Measurements from ENCODE around the gene XIRP2. TPM values are rescaled to one million over a fixed set of nuclear protein-coding genes. Genes with fewer than 3 reads are reported as not detected.

The XIRP2 gene
- total and polyA plus RNA-seq, 2 of the 13 experiments (the other 11 are each of a cell fraction or from before 2014, with no cell fraction given), result 0.04 to 0.05 TPM

- TF ChIP-seq, protein P1, sequence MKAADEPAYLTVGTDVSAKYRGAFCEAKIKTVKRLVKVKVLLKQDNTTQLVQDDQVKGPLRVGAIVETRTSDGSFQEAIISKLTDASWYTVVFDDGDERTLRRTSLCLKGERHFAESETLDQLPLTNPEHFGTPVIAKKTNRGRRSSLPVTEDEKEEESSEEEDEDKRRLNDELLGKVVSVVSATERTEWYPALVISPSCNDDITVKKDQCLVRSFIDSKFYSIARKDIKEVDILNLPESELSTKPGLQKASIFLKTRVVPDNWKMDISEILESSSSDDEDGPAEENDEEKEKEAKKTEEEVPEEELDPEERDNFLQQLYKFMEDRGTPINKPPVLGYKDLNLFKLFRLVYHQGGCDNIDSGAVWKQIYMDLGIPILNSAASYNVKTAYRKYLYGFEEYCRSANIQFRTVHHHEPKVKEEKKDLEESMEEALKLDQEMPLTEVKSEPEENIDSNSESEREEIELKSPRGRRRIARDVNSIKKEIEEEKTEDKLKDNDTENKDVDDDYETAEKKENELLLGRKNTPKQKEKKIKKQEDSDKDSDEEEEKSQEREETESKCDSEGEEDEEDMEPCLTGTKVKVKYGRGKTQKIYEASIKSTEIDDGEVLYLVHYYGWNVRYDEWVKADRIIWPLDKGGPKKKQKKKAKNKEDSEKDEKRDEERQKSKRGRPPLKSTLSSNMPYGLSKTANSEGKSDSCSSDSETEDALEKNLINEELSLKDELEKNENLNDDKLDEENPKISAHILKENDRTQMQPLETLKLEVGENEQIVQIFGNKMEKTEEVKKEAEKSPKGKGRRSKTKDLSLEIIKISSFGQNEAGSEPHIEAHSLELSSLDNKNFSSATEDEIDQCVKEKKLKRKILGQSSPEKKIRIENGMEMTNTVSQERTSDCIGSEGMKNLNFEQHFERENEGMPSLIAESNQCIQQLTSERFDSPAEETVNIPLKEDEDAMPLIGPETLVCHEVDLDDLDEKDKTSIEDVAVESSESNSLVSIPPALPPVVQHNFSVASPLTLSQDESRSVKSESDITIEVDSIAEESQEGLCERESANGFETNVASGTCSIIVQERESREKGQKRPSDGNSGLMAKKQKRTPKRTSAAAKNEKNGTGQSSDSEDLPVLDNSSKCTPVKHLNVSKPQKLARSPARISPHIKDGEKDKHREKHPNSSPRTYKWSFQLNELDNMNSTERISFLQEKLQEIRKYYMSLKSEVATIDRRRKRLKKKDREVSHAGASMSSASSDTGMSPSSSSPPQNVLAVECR (CRISPR knock-in tag; IDR thresholded peaks at IDR 0.05; ENCODE audit: borderline replicate concordance), result 0 out of 2 replicates have a peak, but pooled peaks have one; percentile 5
- 0 out of 2 replicates have a peak, but pooled peaks have one; percentile 2 for TF ChIP-seq ARHGAP35 (CRISPR knock-in tag; IDR thresholded peaks at IDR 0.05; ENCODE audit: borderline replicate concordance)
- TF ChIP-seq ZBTB38 (CRISPR knock-in tag; IDR thresholded peaks at IDR 0.05), result peak; percentile 56; the same call in 1 of the 2 replicates
- TF ChIP-seq PLRG1 (conservative IDR thresholded peaks at IDR 0.05), result no peak
- no peak for TF ChIP-seq JUNB (CRISPR knock-in tag; IDR thresholded peaks at IDR 0.05; ENCODE audit: borderline replicate concordance)
- no peak for TF ChIP-seq ZIK1 (CRISPR knock-in tag; IDR thresholded peaks at IDR 0.05; ENCODE audit: borderline replicate concordance, low read depth)
- 0 out of 2 replicates have a peak, but pooled peaks have one; percentile 14 for TF ChIP-seq KDM5B (CRISPR knock-in tag; IDR thresholded peaks at IDR 0.05; ENCODE audit: borderline replicate concordance)
- TF ChIP-seq NFKBIZ (CRISPR knock-in tag; IDR thresholded peaks at IDR 0.05), result no peak
- 0 out of 2 replicates have a peak, but pooled peaks have one; percentile 37 for TF ChIP-seq ZNF451 (CRISPR knock-in tag; IDR thresholded peaks at IDR 0.05)
- no peak for TF ChIP-seq ZNF329 (CRISPR knock-in tag; IDR thresholded peaks at IDR 0.05; ENCODE audit: low read depth)
- no peak; the same call in 1 of the 2 replicates for TF ChIP-seq SALL1 (CRISPR knock-in tag; IDR thresholded peaks at IDR 0.05)
- TF ChIP-seq, protein P2, sequence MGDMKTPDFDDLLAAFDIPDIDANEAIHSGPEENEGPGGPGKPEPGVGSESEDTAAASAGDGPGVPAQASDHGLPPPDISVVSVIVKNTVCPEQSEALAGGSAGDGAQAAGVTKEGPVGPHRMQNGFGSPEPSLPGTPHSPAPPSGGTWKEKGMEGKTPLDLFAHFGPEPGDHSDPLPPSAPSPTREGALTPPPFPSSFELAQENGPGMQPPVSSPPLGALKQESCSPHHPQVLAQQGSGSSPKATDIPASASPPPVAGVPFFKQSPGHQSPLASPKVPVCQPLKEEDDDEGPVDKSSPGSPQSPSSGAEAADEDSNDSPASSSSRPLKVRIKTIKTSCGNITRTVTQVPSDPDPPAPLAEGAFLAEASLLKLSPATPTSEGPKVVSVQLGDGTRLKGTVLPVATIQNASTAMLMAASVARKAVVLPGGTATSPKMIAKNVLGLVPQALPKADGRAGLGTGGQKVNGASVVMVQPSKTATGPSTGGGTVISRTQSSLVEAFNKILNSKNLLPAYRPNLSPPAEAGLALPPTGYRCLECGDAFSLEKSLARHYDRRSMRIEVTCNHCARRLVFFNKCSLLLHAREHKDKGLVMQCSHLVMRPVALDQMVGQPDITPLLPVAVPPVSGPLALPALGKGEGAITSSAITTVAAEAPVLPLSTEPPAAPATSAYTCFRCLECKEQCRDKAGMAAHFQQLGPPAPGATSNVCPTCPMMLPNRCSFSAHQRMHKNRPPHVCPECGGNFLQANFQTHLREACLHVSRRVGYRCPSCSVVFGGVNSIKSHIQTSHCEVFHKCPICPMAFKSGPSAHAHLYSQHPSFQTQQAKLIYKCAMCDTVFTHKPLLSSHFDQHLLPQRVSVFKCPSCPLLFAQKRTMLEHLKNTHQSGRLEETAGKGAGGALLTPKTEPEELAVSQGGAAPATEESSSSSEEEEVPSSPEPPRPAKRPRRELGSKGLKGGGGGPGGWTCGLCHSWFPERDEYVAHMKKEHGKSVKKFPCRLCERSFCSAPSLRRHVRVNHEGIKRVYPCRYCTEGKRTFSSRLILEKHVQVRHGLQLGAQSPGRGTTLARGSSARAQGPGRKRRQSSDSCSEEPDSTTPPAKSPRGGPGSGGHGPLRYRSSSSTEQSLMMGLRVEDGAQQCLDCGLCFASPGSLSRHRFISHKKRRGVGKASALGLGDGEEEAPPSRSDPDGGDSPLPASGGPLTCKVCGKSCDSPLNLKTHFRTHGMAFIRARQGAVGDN (CRISPR knock-in tag; IDR thresholded peaks at IDR 0.05), result peak; percentile 13
- TF ChIP-seq, protein P3, sequence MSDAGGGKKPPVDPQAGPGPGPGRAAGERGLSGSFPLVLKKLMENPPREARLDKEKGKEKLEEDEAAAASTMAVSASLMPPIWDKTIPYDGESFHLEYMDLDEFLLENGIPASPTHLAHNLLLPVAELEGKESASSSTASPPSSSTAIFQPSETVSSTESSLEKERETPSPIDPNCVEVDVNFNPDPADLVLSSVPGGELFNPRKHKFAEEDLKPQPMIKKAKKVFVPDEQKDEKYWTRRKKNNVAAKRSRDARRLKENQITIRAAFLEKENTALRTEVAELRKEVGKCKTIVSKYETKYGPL (CRISPR knock-in tag; IDR thresholded peaks at IDR 0.05), result no peak
- no peak for TF ChIP-seq PITX1 (CRISPR knock-in tag; IDR thresholded peaks at IDR 0.05)
- no peak for TF ChIP-seq JUN (CRISPR knock-in tag; IDR thresholded peaks at IDR 0.05)
- TF ChIP-seq ZSCAN22 (CRISPR knock-in tag; IDR thresholded peaks at IDR 0.05), result no peak
- TF ChIP-seq ZNF607 (CRISPR knock-in tag; IDR thresholded peaks at IDR 0.05; ENCODE audit: borderline replicate concordance), result no peak
- TF ChIP-seq TOE1 (CRISPR knock-in tag; IDR thresholded peaks at IDR 0.05), result no peak
- TF ChIP-seq ZNF552 (CRISPR knock-in tag; IDR thresholded peaks at IDR 0.05; ENCODE audit: borderline replicate concordance), result peak; percentile 51; the same call in 1 of the 2 replicates
- no peak for TF ChIP-seq ZNF777 (CRISPR knock-in tag; IDR thresholded peaks at IDR 0.05)
These were observed 405.0 kb downstream of the XIRP2 start (continued) for GRCh38 chr2:167293172-167293781.
